ACHN (cell line): ENCODE measurements around the gene SLC25A45.

Source experiments
- DNase-seq: peaks from one replicate; pipeline ENCODE4 v3.0.0-alpha.2; 2015
- in situ Hi-C: cut with HindIII; loops from 2 replicates; pipeline ENCODE4 v1.10.0; 2017; ENCODE audit warnings: low sequenced_read_pairs, low pct_ligation_motif_present, low pct_unique_long_range_greater_than_20kb

SLC25A45 gene

DNA sequence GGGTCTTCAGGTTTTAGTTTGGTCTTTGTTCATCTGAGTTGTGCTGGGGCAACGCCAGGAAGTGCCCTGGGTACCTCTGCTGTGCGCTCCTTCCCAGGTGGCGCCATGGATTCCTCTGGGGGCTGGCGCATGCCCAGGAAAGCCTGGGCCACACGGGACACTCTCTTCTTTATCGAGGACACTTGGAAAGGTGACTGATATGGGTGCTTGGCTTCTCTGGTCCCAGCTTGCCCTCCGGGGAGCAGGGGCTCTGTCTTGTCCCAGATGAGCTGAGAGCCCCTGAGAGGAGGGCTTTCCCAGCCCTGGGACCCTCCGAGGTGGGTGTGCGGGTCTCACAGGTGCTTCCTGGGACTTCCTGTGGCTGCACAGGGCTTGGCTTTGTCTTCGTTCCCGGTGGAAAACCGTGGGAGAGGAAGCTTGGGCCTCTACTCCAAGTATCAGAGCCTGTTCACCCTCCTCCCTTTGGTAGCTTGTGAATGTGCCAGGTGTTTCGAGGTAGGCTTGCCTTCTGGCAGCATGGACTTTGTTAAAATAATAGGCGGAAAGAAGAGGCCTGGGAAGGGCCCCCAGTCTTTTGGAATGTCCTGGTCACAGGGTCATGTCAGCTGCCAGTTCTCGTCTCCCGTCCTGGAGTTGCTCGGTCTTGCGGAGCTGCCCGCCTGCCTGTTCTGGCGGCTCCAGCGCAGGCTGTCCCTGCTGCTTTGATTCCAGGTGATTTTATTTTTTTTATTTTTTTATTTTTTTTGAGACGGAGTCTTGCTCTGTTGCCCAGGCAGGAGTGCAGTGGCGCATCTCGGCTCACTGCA lies 30.0 kb upstream of the SLC25A45 start:
- in situ Hi-C loops: no loop called here

DNA sequence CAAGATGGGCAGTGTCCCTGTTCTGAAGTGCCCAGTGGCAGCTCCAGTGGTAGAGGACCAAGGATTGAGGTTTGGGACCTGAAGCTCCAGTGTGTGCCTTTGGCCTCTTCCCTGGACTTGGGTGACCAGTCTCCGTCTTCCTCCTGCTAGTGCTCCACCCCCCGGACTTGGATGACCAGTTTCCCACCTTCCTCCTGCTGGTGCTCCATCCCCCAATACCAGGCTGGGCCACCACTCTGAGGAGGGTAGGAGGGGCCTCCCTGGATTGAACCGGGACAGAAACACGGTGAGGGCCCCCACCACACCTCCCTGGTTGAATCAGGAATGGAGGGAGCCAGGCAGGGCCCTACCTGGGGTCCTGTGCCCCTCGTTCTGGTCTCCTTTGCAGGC lies 29.2 kb upstream of the SLC25A45 start:
- DNase-seq: no peak
- in situ Hi-C loops: no loop called here

More for the DNA sequence above, 30.0 kb upstream of the SLC25A45 start:
- no peak for DNase-seq

DNA sequence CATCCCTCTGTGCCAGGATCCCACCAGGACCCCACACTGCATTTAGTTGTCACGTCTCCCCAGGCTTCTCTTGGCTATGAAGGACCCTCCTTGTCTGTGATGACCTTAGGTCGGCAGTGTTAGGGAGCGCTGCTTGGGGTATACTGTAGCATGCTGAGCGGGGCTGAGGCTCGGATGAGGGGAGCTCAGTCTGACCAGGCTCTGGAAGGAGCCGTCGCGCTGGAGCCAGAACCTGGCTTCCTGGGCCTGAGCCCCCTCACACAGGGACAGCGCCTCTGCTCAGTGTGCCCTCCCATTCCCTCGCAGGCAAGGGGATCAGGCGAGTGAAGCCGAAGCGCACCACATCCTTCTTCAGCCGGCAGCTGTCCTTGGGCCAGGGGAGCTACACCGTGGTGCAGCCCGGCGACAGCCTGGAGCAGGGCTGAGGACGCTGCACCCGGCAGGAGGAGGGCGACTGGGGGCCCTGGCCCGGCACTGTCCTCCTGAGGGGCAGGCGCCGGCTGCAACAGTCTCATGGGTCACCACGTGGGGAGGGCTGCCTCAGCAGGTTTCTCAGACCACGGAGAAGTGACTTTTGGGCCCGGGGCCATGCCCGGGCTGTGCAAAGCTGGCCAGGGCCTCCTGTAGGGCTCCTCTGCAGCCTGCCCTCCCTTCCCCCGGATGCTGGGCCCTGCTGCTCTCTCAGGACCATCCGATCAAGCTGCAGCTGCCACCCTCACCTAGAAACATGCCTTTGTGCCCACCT lies 28.7 kb upstream of the SLC25A45 start:
- no peak for DNase-seq
- in situ Hi-C loops: no loop called here

GRCh38 chr11:65404638-65405339 lies 22.3 kb upstream of the SLC25A45 start:
- DNase-seq: no peak
- in situ Hi-C loops: no loop called here

DNA sequence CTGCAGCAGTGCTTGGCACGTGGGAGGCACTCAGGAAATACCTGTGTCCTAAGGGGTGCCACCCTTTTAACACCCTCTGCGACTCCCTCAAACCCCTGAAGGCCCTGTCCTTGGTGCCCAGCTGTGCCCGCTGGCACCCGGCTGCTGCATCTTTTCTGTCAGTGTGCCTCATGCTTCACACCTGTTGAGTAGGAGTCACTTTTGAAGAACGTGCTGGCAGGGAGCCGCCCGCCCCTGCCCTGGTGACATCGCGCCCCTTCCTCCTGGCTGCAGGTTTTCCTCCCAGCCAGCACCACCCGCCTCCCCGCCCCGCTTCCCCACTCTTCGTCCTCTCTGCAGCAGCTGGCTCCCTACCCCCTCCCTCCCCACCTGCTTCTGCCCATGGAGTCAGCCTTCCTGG lies 21.8 kb upstream of the SLC25A45 start:
- in situ Hi-C loops: no loop called here
- DNase-seq: no peak

- in situ Hi-C loops: no loop called here
- no peak for DNase-seq
Measured at GRCh38 chr11:65403607-65404121, 21.2 kb upstream of the SLC25A45 start.

DNA sequence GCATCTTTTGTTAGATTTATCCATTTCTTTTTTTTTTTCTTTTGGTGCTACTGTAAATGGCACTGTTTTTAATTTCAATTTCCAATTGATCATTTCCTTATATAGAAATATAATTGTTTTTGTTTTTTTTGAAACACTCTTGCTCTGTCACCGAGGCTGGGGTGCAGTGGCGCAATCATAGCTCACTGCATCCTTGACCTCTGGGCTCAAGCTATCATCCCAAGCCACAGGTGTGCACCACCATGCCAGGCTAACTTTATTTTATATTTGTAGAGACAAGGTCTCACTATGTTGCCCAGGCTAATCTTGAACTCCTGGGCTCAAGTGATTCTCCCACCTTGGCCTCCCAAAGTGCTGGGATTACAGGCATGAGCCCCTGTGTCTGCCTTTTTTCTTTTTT lies 20.3 kb upstream of the SLC25A45 start:
- no peak for DNase-seq
- in situ Hi-C loops: no loop called here

GRCh38 chr11:65401803-65402248 lies 19.4 kb upstream of the SLC25A45 start:
- no peak for DNase-seq
- in situ Hi-C loops: no loop called here

GRCh38 chr11:65401073-65401802 lies 18.8 kb upstream of the SLC25A45 start:
- in situ Hi-C loops: no loop called here
- no peak for DNase-seq

GRCh38 chr11:65400307-65401072 lies 18.0 kb upstream of the SLC25A45 start:
- DNase-seq: no peak
- in situ Hi-C loops: no loop called here

- in situ Hi-C loops: no loop called here
- no peak for DNase-seq
Measured at GRCh38 chr11:65399845-65400244, 17.4 kb upstream of the SLC25A45 start.

GRCh38 chr11:65399249-65399648 lies 16.8 kb upstream of the SLC25A45 start:
- in situ Hi-C loops: no loop called here
- no peak for DNase-seq

DNA sequence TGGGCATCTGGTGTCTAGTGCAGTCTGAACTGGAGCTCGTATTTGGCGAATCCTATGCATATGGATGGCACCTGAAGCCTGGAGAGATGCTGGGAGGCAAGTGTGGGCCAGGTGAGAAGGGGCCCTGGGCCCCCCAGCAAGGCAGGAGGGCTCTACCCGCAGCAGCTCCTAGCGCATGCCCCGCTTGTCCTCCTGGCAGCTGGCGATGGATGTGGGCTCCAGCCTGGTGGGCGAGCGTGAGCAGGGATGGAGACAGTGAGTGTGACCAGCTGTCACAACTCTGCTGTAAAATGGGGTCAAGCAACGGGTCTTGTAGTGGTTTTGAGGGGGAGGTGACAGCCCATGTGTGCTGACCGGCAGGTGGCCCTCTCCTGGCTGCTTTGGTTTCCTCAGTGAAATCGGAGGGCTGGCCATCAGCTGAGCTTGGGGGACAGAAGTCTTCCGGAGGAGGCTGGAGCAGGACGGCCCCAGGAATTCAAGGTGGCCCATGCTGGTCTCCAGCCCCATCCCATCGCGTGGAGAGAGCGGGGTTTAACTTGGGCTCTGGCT lies 16.0 kb upstream of the SLC25A45 start:
- in situ Hi-C loops: no loop called here
- no peak for DNase-seq

DNA sequence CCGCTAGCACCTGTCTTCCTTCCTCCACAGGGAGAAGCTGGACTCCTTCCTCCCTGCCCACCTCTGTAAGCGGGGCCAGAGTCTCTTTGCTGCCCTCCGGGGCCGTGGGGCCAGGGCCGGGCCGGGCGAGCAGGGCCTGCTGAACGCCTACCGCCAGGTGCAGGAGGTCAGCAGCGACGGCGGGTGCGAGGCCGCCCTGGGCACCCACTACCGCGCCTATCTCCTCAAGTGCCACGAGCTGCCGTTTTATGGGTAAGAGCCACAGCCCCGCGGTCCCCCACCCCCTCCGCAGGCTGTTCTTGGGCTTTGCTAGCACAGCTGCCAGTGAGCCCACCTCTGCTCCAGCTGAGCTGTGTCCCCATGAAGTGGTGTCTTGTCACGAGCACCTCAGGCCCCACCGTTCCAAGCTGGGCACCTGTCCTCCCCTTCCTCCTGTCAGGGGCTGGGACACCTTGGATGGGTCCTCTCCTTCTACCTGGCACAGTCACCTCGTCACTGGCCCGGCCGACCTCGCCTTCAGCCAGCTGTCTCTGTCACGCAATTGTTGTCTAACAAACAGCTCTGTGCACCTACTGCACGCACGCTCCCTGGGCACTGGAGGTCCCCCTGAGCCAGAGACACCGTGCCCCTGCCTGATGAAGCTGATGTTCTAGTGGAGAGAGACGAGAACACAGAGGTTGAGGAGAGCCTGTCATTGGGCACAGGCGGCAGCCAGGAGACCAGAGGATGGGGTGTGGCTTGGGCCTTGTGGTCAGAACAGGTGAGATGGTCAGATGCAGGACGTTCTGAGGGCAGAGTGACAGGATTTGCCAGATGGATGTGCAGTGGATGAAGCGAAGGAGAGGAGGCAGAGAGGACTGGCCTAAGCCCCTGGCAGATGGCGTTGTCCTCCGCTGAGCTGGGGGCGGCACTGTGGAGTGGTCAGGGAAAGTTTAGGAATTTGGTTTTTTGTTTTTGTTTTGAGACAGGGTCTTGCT lies 14.6 kb upstream of the SLC25A45 start:
- in situ Hi-C loops: no loop called here

GRCh38 chr11:65395961-65396530 lies 13.6 kb upstream of the SLC25A45 start:
- in situ Hi-C loops: no loop called here
- DNase-seq: no peak

More for the DNA sequence above, 14.6 kb upstream of the SLC25A45 start:
- no peak for DNase-seq

GRCh38 chr11:65394125-65394536 lies 11.7 kb upstream of the SLC25A45 start:
- in situ Hi-C loops: no loop called here
- no peak for DNase-seq
